ENCODE data around the gene EHD4.
A peak's percentile ranks its signal among the peaks of the same experiment; 100 is the strongest.

Gene EHD4

DNA sequence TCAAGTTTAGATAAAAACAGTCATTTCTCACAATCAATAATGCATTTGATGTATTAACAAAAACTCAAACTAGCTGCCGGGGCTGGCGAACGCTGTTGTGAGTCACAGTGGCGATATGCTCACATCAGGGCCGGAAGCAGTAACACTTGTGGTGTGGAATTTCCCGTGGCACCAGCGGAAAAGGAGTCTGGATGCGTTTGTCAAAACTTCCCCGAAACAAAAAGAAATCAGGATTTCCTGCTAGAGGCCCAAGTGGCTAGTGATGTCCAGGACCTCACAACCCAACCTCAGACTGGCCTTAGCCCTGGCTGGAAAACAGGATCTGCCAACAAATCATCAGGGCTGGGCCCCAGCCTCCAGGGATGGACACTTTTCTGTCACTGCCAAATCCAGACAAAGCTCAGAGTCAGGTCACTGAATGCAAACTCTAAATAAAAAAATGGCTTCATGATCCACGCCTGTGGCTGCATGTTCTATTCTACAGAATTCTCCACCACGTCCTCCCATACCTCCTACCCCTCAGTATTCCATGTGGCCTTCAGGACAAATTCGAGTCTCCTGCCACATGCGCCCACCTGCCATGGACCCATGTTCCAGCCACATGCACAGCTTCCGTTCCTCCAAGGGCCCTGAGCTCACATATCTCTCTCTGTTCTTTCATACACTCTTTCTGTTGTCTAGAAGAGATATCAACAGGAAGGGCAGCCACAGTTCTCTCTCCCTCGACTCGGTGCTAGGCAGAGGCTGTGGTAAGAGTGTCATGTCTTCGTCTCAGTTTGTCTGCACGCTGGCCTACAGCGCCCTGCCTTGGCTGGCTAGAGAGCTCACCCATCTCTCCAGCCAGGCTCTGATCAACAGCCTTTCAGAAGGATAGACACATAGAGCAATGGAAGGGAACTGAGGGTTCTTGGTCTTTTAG lies 35.4 kb downstream of the EHD4 start:
- peak; percentile 58 for DNase-seq (ENCODE audit: low read depth)

DNA sequence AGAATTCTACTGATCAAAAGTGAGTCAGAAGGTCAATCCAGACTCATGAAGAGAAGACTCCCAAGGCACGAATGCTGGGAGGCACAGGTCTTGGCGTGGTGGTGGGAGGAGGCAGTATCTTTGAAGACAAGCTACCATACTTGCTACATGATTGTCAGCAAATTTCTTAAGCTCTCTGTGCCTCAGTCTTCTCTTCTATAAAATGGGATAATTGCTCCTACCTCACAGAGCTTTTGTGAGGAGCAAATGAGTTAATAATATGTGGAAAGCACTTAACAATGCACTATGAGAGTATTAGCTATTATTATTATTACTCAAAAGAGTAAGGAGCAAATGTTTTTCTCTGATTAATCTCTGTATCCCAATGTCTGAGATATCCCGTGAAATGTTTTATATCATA lies 36.2 kb downstream of the EHD4 start:
- DNase-seq (ENCODE audit: low read depth): no peak

DNA sequence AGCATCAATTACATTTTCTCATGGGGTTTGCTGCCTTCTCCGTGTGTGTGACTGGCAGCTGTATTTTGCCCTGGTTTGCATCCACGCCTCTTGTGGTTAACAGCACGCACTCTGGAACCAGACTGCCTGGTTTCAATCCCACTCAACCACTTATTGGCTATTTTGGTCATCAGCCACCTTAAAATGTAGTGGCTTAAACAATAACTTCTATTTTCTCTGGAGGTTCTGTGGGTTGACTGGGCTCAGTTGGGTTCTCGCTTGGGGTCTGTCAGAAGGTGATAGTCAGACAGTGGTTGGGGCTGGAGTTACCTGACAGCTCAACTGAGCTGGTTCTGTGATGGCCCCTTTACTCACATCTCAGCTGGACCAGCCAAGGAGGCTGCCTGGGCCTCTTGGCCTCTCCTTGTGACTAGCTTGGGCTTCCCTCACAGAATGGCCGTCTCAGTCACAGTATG lies 36.8 kb downstream of the EHD4 start:
- DNase-seq (ENCODE audit: low read depth): no peak

DNA sequence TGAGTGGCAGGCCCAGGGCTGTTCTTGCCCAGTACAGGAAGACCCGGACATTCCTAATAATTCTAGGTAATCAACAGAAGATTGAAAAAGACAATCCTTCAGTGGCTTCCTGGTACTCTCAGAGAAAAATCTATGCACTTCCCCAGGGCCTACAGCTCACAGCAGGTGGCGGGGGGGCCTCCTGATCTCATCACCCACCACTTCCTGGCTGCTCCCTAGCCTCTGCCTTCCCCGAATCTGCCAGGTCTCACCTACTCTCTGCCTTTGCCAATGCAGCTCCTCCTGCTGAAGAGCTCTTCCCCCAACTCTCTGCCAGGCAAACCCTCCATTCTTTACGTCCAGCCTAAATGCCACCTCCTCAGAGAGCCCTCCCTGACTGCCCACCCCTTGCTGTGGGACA lies 37.5 kb downstream of the EHD4 start:
- peak; percentile 63 for DNase-seq (ENCODE audit: low read depth)

DNA sequence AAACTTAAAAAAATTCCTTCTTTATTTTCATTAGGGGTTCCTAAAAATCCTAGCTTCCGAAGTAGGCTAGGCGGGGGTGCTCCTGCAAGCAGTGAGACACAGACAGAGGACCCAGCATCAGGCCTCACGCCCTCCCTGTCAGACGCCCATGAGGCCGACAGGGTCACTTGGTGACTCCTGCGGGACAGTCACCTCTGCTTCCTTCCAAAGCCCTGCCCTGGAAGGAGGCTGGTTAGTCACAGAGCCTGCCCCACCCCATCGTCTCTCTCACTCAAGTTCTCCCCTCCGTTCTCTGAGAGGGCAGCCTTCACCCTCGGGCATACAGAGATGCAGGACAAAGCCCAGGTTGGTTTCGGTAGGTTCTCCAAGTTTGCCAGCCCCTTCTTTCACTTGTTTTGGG lies 38.6 kb downstream of the EHD4 start:
- DNase-seq (ENCODE audit: low read depth): no peak

DNA sequence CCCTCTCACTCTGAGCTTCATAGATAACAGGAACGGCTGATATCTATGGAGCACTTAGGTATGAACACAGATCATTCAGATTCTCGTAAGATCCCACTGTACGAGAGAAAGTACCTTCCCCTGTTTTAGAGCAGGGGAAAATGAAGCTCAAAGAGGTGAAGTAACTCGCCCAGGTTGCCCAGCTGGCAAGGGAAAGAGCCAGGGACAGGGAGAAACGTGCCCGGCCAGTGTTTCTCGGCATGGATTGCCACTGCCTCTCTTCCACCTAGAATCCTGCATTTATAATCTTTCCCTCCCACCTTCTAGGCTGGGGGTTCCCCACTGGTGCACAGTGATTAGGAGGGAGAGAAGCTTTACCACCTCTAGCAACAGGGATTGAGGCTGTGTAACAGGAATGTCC lies 39.0 kb downstream of the EHD4 start:
- no peak for DNase-seq (ENCODE audit: low read depth)

DNA sequence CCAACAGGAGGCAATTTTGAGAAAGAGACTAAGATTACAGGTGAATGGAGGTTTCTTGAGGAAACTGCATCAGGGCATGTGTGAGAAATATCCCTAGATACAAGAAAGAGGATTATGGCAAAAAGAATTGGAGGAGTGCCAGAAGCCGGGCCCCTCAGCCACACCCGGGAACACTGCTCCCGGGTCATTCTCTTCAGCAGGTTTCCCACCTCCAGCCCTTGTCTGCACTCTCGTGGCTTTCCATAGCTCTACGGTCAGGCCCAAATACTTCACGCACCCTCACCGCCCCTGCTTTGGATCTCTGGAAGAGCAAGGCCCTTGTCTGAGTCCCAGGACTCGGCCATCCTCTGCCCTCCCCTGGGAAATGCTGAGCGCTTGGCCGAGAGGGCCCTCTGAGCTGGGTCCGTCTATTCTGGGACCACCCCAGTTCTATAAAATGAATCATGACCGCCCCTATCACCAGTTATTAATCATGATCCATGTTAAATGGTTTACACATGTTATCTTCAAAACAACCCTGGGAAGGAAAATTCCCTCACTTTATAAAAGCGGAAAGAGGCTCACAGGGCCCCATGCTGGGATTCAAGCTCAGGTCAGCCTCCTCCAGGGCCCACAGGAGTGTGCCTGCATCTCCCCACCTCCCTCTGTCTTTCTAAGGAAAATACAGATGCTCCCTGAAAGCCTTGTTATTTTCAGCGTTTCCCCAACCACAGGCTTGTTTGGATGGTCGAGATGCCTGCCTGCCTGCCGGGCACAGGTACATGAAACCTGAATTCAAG lies 39.7 kb downstream of the EHD4 start:
- no peak for DNase-seq (ENCODE audit: low read depth)

DNA sequence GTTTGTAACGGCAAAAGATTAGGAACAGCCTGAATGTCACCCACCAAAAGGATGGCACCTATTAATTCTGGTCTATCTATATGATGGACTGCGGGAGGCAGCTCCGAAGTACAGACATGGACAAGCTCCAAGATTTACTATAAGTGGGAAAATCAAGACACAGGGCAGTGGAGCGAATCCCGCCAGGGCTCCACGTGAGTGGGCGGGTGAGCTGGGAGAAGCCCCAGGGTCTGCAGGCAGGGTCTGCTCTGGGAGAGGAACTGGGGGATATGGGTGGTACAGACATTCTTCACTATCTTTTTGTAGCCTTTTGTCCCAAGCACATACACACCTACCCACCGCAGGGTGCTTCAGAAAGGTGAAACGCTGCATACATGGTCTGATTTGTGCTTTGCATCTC lies 40.3 kb downstream of the EHD4 start:
- DNase-seq (ENCODE audit: low read depth): no peak

DNA sequence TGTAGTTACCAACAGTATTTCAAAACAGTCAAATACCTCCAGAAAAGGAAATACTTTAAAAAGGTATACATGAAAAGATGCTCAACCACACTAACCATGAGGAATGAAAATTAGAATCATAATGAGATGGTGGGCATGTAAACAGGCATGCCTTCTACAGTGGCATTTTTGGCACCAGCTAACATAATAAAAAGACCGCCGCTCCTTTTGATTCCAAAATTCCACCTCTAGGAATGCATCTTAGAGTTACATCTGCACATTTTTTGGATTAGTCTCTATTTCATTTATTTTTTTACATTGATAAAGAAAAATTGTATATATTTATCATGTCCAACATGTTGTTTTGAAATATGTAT lies 41.5 kb downstream of the EHD4 start:
- no peak for DNase-seq (ENCODE audit: low read depth)

DNA sequence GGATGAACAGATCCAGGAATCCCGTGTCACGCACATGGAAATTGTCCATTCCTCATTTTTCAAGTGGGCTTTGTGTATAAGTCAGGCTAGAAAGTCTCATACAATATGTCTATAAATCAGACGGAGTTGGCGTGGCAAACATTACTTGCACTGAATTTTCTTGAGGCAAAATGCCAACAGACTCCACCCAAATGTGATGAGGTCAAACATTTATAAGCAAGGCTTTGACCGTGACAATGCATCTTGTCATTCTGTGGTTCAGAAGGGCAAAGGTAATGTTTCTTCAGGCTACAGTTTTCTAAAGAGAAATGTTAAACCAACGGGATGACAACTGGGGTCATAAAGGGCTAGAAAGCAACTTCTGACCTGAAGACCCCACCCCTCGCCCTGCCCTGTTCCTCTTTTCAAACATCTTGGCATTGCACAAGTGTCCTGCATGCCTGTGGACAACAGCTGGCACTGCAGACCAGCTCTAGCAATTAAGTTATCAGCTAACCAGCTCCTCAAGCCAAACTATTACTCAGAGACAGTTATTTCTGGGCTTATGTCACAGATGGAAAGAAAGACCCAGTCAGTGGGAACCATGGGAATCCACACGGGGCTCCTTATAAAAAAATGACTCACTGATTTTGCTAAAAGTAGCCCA lies 42.0 kb downstream of the EHD4 start:
- DNase-seq (ENCODE audit: low read depth): no peak

DNA sequence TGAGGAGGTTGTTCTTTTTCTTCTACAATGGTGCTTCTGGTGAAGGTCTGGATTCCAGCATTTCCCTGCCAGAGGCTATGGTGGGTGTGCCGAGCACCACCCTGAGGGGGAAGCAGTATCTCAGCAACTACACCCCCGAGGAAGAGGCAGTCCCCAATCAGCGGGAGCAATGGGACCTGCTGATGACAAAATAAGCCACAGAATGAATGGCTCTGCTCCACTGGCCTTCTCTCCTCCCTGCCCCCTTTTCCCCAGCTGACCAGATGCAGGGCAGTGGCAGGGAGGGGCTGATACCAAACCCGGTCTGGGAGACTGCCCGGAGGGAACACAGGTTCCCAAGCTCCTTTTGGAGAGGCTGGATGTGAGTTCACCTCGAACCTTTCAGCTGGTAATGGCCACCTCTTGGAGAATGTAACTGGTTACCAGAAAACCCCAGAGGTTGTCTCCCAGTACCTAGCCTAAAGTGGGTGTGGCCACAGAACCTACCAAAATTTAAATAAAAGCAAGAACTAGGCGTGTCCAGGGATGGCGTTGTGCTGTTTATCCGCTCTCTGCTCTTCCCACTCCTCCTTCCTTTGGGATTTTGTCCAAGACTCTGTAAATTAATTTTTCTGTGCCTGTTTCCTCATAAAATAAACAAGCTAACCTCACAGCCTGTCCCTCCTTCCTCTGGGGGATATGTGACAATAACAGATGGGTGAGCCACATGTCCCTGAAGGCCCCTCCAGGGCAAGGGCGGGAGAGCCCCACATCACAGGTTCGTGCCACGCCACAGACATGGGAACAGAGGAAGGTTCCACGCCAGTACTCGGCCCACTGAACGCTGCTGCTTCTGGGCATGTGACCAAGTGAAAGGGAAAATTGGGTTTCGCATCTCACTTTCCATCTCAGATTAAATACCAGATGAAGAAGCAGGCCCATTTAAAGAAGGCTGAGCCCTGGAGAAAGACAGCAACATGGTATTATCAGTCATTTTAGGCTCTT lies 43.4 kb downstream of the EHD4 start:
- no peak for DNase-seq (ENCODE audit: low read depth)

DNA sequence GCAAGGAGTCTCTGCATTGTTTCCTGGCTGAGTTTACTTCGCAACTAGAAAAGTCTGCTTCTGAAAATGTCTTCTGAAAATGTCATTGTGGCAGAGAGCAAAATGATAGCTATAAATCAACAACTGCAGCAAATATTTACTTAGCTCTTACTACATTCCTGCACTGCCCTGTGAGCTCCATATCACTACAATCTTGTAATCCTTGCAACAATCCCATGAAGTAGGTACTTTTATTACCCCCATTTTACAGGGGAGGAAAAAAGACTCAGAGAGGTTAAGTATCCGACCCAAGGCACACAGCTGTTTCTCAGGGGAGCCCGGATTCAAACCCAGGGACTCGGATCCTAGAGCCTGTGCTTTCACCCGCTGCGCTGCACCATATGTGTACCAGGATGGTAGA lies 44.3 kb downstream of the EHD4 start:
- no peak for DNase-seq (ENCODE audit: low read depth)

DNA sequence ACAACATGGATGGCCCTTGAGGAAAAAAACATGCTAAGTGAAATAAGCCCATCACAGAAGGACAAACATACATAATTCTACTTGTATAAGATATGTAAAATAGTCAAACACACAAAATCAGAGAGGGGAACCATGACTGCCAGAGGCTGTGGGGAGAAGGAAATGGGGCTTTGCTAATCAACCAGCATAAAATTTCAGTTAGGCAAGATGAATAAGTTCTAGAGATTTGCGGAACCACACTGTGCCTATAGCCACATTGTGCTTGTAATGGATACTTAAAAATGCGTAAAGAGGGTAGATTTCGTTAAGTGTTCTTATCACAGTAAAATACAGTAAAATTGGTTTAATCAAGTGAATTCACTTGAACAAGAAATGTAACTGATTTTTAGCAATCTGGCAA lies 44.8 kb downstream of the EHD4 start:
- no peak for DNase-seq (ENCODE audit: low read depth)

DNA sequence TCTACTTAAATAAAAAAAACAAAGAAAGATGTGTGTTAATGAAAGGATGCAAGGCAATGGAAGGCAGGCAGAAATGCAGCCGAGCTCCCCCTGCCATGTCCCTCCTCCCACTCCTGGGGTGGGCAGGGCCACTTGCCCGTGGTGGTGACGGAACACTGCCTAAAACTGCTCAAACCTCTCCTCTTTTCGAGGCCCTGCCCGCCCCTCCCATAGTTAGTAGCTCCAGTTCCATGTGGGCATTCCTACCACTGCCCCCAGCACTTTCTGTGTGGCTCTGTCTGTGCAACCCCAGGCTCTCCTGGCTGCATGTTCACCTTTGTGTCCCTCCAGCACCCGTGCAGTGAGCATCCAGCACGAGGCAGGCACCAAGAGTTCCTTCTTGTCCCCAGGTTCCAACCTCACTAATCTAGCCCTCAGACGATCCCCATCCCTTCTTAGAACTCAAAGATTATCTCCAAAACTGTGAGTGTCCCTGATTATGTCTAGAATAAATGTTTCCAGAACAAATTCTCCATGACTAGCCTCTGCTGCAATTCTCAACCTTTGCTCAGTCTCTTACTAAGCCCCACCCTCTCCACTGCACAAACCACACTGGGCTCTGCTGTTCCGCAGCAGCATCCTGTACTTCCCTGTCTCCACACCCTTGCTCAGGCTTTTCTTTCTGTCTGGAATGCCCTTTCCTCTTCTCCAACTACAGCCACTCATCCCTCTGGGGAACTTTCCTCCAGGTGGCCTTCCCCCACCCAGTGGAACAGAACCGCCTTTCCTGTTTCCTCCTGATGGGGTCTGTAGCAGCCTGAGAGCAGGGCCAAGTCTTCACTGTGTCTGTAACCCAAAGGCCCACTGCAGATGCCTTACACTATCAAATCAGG lies 45.9 kb downstream of the EHD4 start:
- no peak for DNase-seq (ENCODE audit: low read depth)

DNA sequence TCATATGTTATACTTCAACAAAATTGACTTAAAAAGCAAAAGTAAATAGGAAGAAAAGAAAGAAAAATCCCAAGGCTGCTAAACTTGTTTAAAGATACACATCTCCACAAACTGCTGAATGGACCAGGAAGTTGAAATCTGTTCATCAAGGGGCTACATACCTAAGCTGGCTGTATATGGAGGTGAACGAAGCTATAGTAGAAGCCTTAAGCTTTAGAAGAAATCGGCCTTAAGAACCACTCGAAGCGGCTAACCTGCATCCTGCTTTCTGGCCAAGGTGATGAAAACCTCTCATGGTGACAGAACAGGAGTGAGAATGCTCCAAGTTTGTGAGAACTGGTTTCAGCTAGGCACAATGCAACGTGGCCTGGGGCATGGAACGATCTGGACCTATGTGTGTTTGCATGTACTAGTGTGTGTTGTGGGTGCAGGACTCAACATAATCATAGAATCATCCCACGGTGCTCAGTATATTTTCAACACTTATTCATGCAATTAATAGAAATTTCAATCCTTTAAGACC lies 47.2 kb downstream of the EHD4 start:
- no peak for DNase-seq (ENCODE audit: low read depth)

DNA sequence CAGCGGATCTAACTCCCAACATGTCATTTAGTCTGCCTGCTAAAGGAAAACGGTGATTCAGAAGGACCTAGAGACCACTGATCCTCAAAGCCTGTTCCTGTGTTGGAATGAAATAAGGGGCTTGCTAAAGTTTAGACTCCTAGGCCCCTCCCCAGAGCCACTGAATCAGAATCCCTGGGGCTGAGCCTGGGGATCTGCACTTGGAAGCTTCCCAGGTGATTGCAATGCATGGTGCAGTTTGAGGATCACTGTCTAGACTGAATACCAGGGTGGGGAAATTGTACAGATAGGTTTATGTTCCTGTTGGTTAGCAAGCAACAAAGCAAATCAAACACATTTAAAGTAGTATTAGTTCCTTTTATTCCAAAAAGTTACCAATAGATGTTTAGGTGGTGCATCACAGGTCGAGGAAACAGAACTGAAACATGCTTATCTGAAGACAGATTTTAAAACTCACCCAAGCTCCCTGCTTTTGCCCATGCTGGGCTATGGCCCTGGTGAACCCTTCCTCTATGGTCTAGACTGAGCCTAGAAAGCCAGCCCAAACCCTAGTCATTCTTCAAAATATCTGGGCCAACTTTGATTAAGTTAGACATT lies 48.9 kb downstream of the EHD4 start:
- DNase-seq (ENCODE audit: low read depth): no peak

DNA sequence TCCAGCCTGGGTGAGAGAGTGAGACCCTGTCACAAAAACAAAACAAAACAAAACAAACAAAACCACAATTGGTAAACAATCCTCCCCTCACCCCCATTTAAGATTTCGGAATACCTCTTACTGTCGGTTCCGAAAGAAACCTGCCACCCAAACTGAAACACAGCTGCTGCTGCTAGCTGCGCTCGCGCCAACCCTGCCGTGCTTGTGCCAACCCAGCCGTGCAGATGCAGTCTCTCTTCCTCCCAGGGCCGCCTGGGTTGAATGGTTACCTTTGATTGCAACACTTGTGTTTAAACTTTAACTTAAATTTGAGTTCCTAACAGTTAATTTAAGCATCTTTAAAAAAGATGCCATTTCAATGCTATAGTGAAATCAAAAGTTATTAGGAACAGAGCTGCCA lies 50.0 kb downstream of the EHD4 start:
- no peak for DNase-seq (ENCODE audit: low read depth)

DNA sequence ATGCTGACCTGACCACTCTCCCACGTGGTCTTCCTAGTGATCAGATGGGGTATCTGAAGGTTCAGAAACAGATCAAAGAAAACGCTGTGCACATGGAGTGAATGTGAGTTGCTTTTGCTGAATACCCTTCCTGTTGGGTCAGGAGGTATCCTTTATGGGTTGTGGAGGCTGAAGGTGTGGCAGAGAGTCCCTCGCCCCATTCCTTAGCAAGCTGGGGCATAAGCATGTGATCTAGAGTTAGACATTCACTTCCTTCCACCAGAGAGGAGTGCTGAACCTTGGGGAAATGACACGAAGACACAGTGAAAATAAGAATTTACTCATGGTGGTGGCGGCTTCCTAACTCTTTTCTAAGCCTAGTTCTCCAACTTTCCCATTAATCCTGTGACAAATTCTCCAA lies 50.7 kb downstream of the EHD4 start:
- DNase-seq (ENCODE audit: low read depth): no peak

DNA sequence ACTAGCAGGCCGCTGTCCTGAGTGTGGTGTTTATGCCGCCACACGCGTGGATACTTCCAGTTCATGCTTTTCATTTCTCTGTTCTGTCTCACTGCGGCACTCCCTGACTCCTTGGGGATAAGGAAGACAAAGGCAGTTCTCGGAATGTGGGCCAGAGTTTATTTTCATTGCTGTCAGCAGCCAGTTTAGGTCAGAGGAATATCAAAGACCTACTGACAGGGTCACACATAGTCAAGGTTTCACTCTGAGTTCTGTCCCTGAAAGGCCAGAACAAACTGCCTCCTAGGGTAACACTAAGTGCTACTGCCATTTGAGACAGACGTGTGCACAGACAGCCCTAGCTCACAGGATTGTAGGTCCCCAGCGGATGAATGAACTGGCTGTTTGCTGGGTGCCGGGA lies 51.2 kb downstream of the EHD4 start:
- no peak for DNase-seq (ENCODE audit: low read depth)

DNA sequence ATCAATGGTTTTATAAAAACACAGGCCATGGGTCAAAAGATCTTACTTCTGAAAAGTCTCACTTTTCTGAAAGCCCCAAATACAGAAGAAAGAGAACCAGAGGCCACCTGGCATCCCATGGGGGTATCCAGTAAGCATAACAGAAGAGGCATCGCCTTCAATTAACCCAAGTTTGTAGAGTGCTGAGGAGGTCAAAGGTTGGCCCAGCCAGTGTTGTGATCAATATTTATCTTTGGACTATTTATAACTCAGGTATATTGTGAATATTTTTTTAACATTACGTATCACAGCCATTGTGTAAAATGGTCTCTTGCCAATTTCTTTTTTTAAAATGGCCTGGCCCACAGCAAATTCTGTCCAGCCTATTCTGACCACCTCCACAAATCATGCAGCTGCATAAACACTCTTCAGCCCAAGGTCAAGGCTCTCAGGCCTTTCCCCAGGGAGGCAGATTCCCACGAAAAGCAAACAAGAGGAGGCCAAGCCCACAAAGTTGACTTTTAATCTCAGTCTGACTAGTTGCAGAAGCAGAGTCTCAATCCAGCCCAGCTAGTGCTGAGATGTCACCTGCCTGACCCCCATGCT lies 52.3 kb downstream of the EHD4 start:
- no peak for DNase-seq (ENCODE audit: low read depth)

Data from activated T-cell treated with anti-CD3 and anti-CD28 coated beads for 1 hour (primary cell).